GM19193 (cell line): ENCODE data around the gene LRRC8E.

ENCODE experiments used
- POLR2A ChIP-seq: IDR thresholded peaks from 4 replicates; pipeline ENCODE4 v1.6.1; 2011; ENCODE audit not compliant: insufficient read depth, insufficient read length; ENCODE audit errors: extremely low read depth

LRRC8E gene

GRCh38 chr19:7888145-7888825 is at the start of gene LRRC8E:
TSS of gene LRRC8E (plus strand) at chr19:7888510. CDS start at chr19:7895604, 7,094 bp downstream.
- TF ChIP-seq POLR2A, result no peak

DNA sequence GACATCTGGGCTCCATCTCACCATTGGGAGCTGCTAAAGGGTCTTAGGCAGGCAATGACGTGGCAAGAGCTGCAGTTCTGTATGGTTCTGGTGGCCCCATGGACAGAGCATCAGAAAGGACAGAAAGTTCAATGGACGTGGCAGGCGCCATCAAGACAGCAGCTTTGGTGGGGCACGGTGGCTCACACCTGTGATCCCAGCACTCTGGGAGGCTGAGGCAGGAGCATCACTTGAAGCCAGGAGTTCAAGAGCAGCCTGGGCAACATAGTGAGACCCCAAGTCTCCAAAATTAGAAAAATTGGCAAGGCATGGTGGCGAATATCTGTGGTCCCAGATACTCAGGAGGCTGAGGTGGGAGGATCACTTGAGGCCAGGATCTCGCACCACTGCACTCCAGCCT is 48.8 kb upstream of the LRRC8E start:
- TF ChIP-seq POLR2A, result no peak

DNA sequence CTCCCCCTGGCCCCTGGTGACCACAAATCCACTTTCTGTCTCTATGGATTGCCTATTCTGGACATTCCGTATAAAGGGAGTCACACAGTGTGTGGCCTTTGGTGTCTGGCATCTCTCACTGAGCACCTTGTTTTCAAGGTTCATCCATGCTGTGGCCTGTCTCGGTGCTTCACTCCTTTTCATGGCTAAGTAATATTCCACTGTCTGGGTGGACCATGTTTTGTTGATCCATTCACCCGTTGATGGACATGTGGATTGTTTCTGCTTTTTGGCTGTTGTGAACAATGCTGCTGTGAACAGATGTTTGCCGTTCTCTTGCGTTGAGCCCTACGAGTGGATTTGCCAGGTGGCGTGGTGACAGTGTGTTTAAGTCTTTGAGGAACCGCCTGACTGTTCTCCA is 47.7 kb upstream of the LRRC8E start:
- TF ChIP-seq POLR2A, result no peak

DNA sequence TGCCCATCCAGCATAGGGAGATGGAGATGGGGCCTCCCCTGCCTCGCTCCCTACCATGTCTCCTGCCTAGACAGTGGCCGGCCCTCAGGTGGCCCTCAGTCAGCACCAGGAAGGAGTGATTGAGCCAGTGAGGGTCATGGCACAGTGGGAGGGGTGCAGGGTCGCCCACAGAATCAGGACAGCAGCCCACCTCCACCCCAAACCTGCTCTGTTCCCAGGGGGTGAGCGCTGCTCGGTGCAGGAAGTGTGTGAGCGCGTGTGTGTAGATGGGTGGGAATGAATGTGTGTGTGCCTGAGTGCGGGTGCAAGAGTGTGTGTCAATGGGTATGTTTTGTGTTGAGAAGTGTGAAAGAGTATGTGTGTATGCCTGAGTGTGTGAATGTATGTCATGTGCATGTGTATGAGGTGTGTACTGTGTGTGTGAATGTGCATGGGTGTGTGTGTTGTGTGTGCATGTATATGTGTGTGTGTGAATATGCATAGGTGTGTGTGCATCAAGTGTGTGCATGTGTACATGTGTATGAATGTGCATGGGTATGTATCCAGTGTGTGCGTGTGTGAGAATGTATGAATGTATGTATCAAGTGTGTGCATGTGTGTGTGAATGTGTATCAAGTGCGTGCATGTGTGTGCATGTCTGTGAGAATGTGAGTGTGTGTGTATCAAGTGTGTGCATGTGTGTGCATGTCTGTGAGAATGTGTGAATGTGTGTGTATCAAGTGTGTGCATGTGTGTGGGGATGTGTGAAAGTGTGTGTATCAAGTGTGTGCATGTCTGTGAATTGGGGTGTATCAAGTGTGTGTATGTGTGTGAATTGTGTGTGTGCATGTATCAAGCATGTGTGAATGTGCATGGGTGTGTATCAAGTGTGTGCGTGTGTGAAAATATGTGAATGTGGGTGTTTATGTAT is 46.3 kb upstream of the LRRC8E start:
- no peak for TF ChIP-seq POLR2A

DNA sequence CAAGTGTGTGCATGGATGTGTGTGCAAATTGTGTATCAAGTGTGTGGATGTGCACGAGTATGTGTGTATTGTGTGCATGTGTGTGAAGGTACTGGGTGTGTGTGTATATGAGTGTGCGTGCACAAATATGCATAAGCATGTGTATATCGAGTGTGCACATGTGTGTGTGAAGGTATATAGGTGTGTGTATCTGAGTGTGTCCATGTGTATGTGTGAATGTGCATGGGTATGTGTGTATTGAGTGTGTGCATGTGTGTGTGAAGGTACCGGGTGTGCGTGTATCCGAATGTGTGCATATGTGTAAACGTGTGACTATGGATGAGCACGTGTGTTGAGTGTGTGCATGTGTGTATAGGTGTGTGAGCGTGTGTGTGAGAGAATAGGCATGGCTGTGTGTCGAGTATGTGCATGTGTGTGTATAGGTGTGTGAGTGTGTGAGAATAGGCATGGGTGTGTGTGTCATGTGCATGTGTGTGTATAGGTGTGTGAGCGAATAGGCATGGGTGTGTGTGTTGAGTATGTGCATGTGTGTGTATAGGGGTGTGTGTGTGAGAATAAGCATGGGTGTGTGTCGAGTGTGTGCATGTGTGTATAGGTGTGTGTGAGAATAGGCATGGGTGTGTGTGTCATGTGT is 45.5 kb upstream of the LRRC8E start:
- TF ChIP-seq POLR2A, result no peak

DNA sequence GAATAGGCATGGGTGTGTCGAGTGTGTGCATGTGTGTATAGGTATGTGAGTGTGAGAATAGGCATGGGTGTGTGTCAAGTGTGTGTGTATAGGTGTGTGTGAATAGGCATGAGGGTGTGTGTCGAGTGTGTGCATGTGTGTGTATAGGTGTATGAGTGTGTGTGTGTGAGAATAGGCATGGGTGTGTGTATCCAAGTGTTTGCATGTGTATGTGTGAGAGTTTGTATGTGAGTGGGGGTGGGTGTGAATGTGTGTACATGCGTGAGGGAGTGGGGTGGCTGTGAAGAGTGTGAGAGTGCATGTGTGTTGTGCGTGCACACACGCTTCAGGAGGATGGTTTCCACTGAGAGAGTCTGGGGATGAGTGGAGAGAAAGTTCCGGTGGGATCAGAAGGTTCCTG is 44.8 kb upstream of the LRRC8E start:
- TF ChIP-seq POLR2A, result no peak

DNA sequence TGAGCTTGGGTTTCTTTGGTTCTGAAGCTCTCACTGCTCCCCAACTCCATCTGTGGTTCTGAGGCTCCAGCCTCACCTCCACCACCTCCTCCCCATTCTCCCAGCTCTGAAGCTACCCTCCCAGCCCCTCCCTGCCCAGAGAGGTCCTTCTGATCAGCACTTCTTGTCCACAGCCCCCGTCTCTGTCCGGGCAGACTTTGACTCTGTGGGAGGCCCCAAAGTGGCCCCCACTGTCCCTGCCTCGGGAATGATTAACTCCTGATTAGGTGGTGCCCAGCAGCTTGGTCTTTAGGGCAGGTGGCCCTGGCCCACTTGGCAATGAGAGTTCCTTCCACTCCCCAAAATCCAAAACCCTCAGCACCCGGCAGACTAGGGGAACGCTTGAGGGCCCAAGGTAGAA is 43.9 kb upstream of the LRRC8E start:
- TF ChIP-seq POLR2A, result no peak

GRCh38 chr19:7844951-7845350 is 43.4 kb upstream of the LRRC8E start:
- no peak for TF ChIP-seq POLR2A

- TF ChIP-seq POLR2A, result no peak
These were observed 42.7 kb upstream of the LRRC8E start for GRCh38 chr19:7845390-7846154.

DNA sequence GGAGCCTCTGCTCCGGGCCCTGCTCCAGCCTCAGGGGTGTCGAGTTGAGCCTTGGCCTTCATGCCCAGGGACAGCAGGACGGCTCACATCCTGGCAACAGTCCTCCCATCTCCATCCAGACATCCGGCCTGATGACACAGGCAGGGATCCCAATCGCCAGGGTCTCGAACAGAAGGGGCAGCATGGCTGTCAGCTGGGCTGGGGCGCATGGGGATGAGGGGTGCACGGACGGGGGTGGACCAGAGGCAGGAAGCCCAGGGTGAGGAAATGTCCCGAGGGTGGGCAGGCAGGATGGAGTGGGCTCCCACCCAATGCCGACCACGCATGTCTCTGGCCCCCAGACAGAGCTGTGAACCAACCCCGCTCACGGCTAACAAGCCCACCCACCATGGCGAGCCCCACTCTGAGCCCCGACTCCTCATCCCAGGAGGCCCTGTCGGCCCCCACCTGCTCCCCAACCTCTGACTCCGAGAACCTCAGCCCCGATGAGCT is 42.1 kb upstream of the LRRC8E start:
- TF ChIP-seq POLR2A, result no peak

- TF ChIP-seq POLR2A, result no peak
These were observed 40.6 kb upstream of the LRRC8E start for GRCh38 chr19:7847664-7848063.

GRCh38 chr19:7848779-7849457 is 39.4 kb upstream of the LRRC8E start:
- TF ChIP-seq POLR2A, result no peak

DNA sequence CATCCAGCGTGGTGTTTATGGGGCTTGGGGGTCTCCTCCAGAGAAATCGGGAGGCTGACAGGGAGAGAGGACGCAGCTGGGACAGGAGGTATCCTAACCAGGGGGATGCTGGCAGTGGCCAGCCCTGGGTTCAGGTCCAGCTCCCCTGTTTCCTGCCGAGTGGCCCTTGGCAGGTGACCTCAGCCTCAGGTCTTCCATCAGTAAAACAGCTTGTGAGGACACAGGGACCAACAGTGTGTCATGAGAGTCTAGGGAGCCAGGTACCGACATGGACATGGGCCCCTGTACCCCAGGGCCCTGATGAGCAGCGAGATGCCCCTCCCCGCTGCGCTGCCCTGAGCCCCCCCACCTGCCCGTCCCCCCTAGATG is 38.7 kb upstream of the LRRC8E start:
- TF ChIP-seq POLR2A, result no peak

- TF ChIP-seq POLR2A, result no peak
These were observed 38.1 kb upstream of the LRRC8E start for GRCh38 chr19:7850000-7850813.

- TF ChIP-seq POLR2A, result no peak
These were observed 37.2 kb upstream of the LRRC8E start for GRCh38 chr19:7850945-7851622.
